ENCODE results near the gene ZNF319. TPM values are rescaled to one million over a fixed set of nuclear protein-coding genes. Genes with fewer than 3 reads are reported as not detected.

ZNF319 gene
- total RNA-seq, 2 experiments from 2014 or later, result 19.8 to 20.8 TPM

DNA sequence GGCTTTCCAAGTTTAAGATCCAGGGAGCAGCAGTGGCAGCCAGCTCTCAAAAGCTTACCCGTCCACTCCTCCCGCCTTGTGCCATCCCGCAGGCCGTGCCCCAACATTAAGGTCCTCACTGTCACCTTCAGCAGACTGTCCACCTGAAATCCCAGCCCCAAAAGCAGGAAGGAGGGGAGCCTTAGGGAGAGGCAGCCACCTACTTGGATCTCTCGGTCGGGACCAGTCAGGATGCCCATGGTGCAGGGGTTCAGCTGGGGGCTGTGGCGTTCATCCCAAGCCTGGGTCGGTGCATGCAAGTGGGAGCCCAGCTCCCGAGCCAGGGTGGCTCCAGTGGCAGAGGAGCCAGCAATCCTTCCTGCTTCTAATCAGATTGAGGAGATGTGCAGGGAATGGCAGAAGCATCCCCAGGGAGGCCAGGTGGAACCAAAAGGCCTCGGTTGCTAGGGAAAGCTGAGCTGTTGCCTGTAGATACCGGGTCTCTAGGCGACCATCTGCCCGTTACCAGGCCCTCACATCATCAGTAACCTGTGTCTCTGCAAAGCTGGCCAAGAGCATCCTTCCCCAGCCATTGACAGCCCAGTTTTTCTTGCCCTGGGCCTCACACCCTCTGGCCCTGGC is 54.2 kb downstream of the ZNF319 start:
- no peaks in the 10 kb centered on the region for H3K36me3 Mint-ChIP-seq (ENCODE audit: low read depth)
- POLR2A ChIA-PET, result no interaction called here
- DNase-seq, result no peak
- H3K4me3 Mint-ChIP-seq, result no peak overlapping the region
- no peaks in the 10 kb centered on the region for H3K4me1 Mint-ChIP-seq
- H3K27ac Mint-ChIP-seq, result no peak overlapping the region
- no peaks in the 10 kb centered on the region for H3K27me3 Mint-ChIP-seq
- CTCF ChIA-PET, result interaction anchor here (1.5 kb wide), 1 partner anchor 8 kb away, joined by 3 read pairs; no protein-coding TSS in a partner anchor
- no peaks in the 10 kb centered on the region for H3K9me3 Mint-ChIP-seq

DNA sequence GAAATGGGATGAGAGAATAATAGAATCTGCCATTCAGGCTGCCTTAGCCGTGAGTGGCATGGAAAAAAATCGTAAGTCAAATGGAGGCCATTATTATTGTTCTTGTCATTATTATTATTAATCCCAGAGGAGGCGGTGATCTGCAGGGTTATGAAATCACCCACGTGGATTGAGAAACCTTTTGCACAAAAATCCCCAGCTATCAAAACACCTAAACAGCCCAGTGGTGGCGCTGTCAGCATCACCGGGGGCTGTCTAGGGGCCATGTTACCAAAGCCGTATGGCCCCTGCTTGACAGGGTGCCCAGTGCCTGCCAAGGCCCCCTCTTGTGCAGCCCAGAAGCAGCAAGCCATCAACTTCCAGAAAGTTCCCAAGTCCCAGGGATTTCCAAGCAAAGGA is 54.7 kb downstream of the ZNF319 start:
- POLR2A ChIA-PET, result no interaction called here
- Mint-ChIP-seq H3K4me3 (no peak overlapping the region), H3K9me3 (no peaks in the 10 kb centered on the region), H3K27ac (no peak overlapping the region), H3K36me3 (ENCODE audit: low read depth) (no peaks in the 10 kb centered on the region), H3K4me1 (no peaks in the 10 kb centered on the region), H3K27me3 (no peaks in the 10 kb centered on the region)
- CTCF ChIA-PET, result interaction anchor here (1.5 kb wide), 1 partner anchor 9 kb away, joined by 3 read pairs; no protein-coding TSS in a partner anchor
- no peak for DNase-seq

DNA sequence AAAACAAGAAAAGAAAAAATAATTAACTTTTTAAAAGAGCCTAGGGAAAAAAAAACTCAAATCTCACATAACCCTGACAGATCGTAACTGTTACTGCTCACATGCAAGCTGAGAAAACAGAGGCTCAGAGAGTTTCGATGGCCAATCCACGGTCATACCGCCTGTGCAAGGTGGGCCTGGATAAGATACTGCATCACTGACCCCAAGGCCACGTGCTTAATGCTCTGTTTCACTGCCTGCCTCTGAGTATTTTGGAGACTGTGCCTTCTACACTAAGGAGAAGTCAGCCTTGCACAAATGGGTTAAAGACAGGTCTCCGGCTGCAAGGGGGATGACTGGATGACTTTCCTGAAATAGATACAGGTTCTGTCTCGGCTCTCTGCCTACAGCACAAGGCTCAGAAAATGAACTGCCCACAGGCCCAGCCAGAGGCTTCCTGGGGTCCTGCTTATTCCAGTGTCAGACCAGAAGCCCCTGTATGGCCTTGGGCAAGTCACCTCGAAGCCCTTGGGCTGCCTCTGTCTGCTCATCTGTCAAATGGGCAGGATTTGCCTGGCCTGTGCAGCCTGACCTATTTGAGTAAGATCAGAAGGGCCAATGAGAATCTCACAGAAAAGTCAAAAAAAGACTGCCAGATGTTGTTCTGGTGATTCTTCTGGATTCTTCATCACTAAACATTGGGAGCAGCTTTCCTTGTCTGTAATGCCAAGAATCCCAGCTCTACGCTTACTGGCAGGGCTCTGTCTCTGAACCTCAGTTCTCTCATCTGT is 55.3 kb downstream of the ZNF319 start:
- H3K4me3 Mint-ChIP-seq, result no peak overlapping the region
- H3K9me3 Mint-ChIP-seq, result no peaks in the 10 kb centered on the region
- no peaks in the 10 kb centered on the region for H3K36me3 Mint-ChIP-seq (ENCODE audit: low read depth)
- H3K4me1 Mint-ChIP-seq, result no peaks in the 10 kb centered on the region
- no peaks in the 10 kb centered on the region for H3K27me3 Mint-ChIP-seq
- ChIA-PET POLR2A (no interaction called here), CTCF (interaction anchor here (1.5 kb wide), 1 partner anchor 9 kb away, joined by 3 read pairs; no protein-coding TSS in a partner anchor)
- no peak for DNase-seq
- no peak overlapping the region for H3K27ac Mint-ChIP-seq

Other genes with a start within 250 kb of the ZNF319 start
- gene KIFC3, start 198.2 kb downstream of the ZNF319 start, total RNA-seq, result not detected
- not detected for gene CNGB1, start 29.5 kb downstream of the ZNF319 start, total RNA-seq
- 10 to 100 TPM; 52.0 to 58.0 TPM for gene USB1, start 735 bp upstream of the ZNF319 start, total RNA-seq
- gene MMP15, start 25.1 kb upstream of the ZNF319 start, total RNA-seq, result under 1 TPM; 0.20 to 0.27 TPM
- 10 to 100 TPM; 40.7 to 46.7 TPM for gene CFAP20, start 128.7 kb upstream of the ZNF319 start, total RNA-seq
- gene CSNK2A2, start 197.4 kb upstream of the ZNF319 start, total RNA-seq, result 10 to 100 TPM; 64.8 to 70.4 TPM